GM18951 (cell line): ENCODE results near the gene CENPP.
"Not testable (repeated sequence)": the region's sequence is repeated elsewhere in the genome, so short reads cannot be mapped to it uniquely, and the experiment has no call there.

Experiments
- POLR2A ChIP-seq: IDR thresholded peaks from 4 replicates; pipeline ENCODE4 v1.6.1; 2011; ENCODE audit warnings: mild to moderate bottlenecking; ENCODE audit not compliant: insufficient read length, insufficient read depth; ENCODE audit errors: extremely low read depth
- in situ Hi-C: fragments of 300-500 bp; cut with MboI; formaldehyde crosslinking; loops from one replicate; pipeline ENCODE4 v1.12.0; 2022; ENCODE audit warnings: low sequenced_read_pairs, mixed read lengths, inconsistent platforms; ENCODE audit not compliant: unreplicated experiment

Gene CENPP

GRCh38 chr9:92402826-92403745 lies 77.3 kb downstream of the CENPP start:
- in situ Hi-C loops: no loop called here
- TF ChIP-seq POLR2A: no peak

- TF ChIP-seq POLR2A: no peak
These were observed 78.5 kb downstream of the CENPP start, which contains the start of gene OGN for GRCh38 chr9:92404042-92404836. TSS of gene OGN (minus strand) at chr9:92404578. CDS start at chr9:92403407, 1,171 bp downstream.

DNA sequence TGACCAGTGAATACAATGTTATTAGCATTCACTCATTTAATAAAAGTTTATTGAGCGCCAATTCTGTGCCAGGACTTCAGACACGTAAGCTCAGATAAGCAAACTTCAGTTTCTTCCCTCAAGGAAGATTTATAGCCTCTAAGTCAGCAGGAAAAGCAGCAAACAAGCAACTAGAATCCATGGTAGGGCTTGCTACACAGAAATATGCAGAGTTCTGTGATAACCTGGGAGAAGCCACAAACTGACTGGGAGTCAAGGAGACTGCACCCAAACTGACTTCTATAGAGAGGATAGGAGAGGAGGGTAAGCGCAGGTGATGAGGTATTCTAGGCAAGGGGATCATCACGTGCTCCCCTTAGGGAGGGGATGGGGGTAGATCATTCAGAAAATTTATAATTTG lies 80.1 kb downstream of the CENPP start:
- in situ Hi-C loops: no loop called here
- TF ChIP-seq POLR2A: no peak

More at GRCh38 chr9:92404042-92404836, 78.5 kb downstream of the CENPP start, which contains the start of gene OGN:
- in situ Hi-C loops: no loop called here

- in situ Hi-C loops: no loop called here
- no peak for TF ChIP-seq POLR2A
These were observed 80.7 kb downstream of the CENPP start for GRCh38 chr9:92406477-92406876.

- in situ Hi-C loops: no loop called here
- TF ChIP-seq POLR2A: no peak
These were observed 82.1 kb downstream of the CENPP start for GRCh38 chr9:92407818-92408217.

DNA sequence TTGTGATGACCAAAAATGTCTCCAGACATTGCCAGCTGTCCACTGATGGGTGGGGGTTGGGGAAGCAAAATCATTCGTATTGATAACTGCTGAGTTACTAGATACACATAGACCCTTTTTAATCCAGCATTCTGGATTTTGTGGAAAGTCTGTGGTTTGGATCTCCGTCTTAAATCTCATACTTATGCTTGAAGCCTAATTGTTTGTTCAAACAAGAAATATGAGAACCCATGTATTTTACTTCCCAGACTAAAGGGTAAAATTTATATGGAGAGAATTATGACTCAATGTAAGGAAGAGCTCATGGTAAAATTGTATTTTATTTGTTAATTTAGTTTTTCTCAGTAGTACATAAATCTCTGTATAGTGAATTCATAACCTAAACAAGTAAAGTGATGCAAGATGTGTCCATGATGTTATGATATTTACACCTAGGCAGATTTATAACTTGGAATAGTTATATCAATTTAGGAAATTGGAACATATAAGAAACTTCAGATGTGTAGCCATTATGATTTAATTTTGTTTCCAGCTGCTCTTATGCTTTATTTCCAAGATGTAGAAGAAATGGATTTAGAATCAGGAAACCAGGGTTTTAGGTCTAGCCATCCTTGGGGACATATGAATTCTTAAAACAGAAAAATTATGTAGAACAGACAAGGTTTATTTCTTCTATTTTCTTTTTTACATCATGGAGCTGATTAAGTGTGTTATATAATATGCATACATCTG lies 83.2 kb downstream of the CENPP start:
- in situ Hi-C loops: no loop called here
- TF ChIP-seq POLR2A: no peak

- in situ Hi-C loops: not testable (repeated sequence)
These were observed 85.4 kb downstream of the CENPP start for GRCh38 chr9:92411157-92411556.

DNA sequence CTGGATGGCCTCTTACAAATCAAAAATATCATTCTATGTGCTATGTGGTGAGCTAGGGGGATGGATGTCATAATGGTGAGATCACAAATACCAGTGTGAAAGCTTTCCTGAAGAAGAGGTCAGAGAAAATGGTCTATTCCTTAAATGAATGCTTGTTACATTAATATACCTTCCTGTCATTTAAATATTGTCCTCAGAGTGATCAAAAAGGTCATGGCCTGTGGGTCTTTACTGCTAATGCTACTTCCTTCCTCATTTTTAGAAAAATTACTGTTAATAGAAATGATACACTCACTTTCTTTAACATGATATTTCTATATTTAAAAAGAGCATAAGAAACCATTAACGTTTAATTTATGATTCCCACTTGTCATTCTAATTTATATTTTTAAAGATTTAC lies 88.8 kb downstream of the CENPP start:
- in situ Hi-C loops: no loop called here
- no peak for TF ChIP-seq POLR2A

DNA sequence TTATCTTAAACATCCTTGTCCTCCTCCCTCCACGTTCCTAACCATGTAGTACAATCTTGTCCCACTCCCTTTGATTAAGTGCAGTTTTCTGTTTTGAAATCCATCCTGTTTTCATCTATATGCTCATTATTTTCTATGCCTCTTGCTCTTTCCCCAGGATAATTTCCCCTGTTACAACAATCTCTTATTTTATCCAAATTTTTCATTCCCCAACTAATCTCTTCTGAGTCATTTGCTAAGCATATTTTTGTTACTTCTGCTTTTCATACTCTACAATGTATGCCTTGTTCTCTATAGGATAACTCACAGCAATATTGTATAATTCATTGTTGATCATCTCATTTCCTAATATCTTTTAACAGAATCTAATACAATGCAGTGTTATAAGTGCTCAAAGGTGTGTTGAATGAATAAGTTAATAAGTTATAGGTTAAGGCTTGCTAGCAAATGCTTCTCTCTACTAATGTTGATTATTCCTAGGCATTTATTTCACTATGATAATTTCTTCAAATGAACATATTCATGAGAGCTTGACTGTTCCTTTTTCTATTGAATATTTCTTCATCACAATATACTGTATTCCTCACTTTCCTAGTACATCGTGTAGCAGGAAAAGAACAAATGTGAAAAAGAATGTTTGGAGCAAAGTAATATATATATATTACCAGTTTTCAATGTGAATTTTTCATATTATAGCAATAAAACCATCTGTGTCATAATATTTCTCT lies 97.0 kb downstream of the CENPP start:
- TF ChIP-seq POLR2A: no peak
- in situ Hi-C loops: no loop called here

GRCh38 chr9:92423612-92424011 lies 97.9 kb downstream of the CENPP start:
- in situ Hi-C loops: no loop called here
- TF ChIP-seq POLR2A: no peak

DNA sequence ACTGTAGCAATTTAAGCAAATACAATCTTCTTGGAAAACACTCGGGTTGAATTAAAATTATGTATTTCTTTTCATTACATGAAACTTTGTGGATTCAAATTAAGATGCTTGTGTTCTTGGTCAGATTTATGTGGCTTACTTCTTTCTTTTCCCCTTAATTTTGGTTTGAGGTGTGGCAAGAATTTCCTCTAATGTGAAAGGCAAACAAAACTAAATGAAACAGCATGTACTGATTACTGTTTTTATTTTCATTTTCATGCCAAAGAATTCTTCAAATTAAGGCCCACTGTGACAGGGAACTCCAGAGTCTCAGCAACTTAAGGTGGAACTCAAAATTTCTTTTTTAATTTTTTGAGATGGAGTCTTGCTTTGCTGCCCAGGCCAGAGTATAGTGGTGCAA lies 98.6 kb downstream of the CENPP start, which contains the start of gene OMD:
Gene OMD, minus strand, starts transcription at position 132 of the 400 bp plus-strand sequence. CDS start 6,913 bp downstream, outside the sequence.
- no peak for TF ChIP-seq POLR2A
- in situ Hi-C loops: no loop called here

DNA sequence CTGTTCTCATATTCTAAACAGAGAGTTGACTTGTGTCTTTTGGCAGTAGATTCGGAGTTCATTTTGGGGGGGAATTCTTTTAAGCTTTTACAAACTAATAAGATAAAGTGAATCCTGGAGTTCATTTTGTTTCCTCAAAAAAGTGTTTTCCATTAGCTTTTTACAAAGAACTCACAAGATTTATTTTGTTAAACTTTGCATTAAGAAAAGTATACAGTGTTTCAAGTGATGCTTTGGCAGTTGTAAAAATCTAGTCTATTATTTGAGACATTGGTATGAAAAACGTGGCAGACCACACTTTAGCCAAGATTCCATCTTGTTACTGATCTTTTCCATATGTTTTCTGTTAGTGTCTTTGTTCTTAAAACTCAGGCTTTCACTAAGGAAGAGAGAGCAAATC lies 99.7 kb downstream of the CENPP start:
- in situ Hi-C loops: no loop called here
- TF ChIP-seq POLR2A: no peak
